Osteoblast (primary cell): ENCODE data around the gene CAST. TPM values are rescaled to one million over a fixed set of nuclear protein-coding genes. Genes with fewer than 3 reads are reported as not detected.
A peak's percentile ranks its signal among the peaks of the same experiment; 100 is the strongest.

ENCODE experiments used
- DNase-seq: peaks from one replicate; pipeline ENCODE4 v3.0.0; 2011; ENCODE audit warnings: low spot score, mixed read lengths; ENCODE audit not compliant: insufficient read length; ENCODE audit errors: missing footprints
- H2AFZ ChIP-seq: 2 replicates; pipeline ENCODE4 v1.6.0; 2011; ENCODE audit warnings: mild to moderate bottlenecking, low read length
- H3K27ac ChIP-seq: 2 replicates; pipeline ENCODE4 v1.5.1; 2011; ENCODE audit warnings: mild to moderate bottlenecking, low read depth, low read length, moderate library complexity
- H3K27me3 ChIP-seq: 2 replicates; pipeline ENCODE4 v1.6.0; 2012; ENCODE audit warnings: mild to moderate bottlenecking, control low read depth, inconsistent platforms, low read length, moderate library complexity; ENCODE audit not compliant: insufficient read depth
- H3K36me3 ChIP-seq: 2 replicates; pipeline ENCODE4 v1.5.1; 2011; ENCODE audit warnings: mild to moderate bottlenecking, low read length, control low read depth, moderate library complexity; ENCODE audit not compliant: insufficient read depth
- H3K4me1 ChIP-seq: 2 replicates; pipeline ENCODE4 v1.5.1; 2011; ENCODE audit warnings: mild to moderate bottlenecking, low read length, control low read depth, moderate library complexity; ENCODE audit not compliant: insufficient read depth
- H3K4me2 ChIP-seq: 2 replicates; pipeline ENCODE4 v1.6.0; 2011; ENCODE audit warnings: mild to moderate bottlenecking, low read length; ENCODE audit not compliant: insufficient read depth
- H3K4me3 ChIP-seq: fragments of 200-600 bp; sonication (generic); 3 replicates; pipeline ENCODE4 v1.5.1; 2012; ENCODE audit warnings: mild to moderate bottlenecking, low read length, inconsistent platforms; ENCODE audit not compliant: insufficient read depth
- H3K79me2 ChIP-seq: 2 replicates; pipeline ENCODE4 v1.6.0; 2012; ENCODE audit warnings: mild to moderate bottlenecking, low read length, control low read depth, inconsistent platforms; ENCODE audit not compliant: insufficient read depth
- H3K9me3 ChIP-seq: 2 replicates; pipeline ENCODE4 v1.5.1; 2011; ENCODE audit warnings: low read depth, low read length, control low read depth
- H4K20me1 ChIP-seq: 2 replicates; pipeline ENCODE4 v1.6.0; 2012; ENCODE audit warnings: mild to moderate bottlenecking, low read length, control low read depth; ENCODE audit not compliant: insufficient read depth
- total RNA-seq: library from RNA; depleted of rRNA; stranded (reverse); fragments of >200 nt; gene quantifications from 2 replicates; pipeline ENCODE4 v1.2.3, GENCODE V29; 2012
- TF ChIP-seq, protein P1 (sequence below): IDR thresholded peaks from 2 replicates; pipeline ENCODE4 v1.5.1; 2011; ENCODE audit warnings: mild to moderate bottlenecking, low read depth, low read length, moderate library complexity; ENCODE audit errors: extremely low read depth

Gene CAST
- total RNA-seq, 1 donor, result 278 TPM

DNA sequence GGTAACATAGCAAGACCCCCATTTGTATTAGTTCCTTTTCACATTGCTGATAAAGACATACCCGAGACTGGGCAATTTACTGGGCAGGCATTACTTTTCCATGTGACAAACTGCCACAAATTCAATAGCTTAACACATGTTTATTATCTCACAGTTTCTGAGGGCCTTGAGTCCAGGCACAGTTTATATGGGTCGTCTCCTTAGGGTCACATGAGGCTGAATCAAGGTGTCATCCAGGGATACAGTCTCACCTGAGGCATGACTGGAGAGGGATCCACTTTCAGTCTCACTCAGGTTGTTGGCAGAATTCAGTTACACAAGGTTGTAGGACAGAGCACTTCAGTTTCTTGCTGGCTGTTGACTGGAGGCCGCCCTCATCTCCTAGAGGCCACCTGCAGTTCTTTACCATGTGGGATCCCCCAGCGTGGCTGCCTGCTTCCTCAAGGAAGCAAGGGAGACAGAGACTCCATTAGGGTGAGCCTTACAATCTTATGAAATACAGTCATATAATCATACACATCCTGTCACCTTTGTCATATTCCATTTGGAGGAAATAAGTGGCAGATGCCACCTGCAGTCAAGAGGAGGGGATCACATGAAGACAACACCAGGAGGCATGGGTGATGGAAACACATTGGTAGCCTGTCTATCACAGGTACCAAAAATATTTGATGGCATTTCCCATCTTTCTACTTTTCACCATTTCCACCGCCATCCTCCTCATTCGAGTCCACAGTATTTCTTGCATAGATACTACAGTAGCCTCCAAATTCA, 160.7 kb downstream of the CAST start:
- no peak overlapping the region for H3K27ac ChIP-seq
- DNase-seq, result no peak
- H3K79me2 ChIP-seq, result no peaks in the 10 kb centered on the region
- H3K27me3 ChIP-seq, result no peaks in the 10 kb centered on the region
- TF ChIP-seq, protein P1, sequence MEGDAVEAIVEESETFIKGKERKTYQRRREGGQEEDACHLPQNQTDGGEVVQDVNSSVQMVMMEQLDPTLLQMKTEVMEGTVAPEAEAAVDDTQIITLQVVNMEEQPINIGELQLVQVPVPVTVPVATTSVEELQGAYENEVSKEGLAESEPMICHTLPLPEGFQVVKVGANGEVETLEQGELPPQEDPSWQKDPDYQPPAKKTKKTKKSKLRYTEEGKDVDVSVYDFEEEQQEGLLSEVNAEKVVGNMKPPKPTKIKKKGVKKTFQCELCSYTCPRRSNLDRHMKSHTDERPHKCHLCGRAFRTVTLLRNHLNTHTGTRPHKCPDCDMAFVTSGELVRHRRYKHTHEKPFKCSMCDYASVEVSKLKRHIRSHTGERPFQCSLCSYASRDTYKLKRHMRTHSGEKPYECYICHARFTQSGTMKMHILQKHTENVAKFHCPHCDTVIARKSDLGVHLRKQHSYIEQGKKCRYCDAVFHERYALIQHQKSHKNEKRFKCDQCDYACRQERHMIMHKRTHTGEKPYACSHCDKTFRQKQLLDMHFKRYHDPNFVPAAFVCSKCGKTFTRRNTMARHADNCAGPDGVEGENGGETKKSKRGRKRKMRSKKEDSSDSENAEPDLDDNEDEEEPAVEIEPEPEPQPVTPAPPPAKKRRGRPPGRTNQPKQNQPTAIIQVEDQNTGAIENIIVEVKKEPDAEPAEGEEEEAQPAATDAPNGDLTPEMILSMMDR, result no peak
- H3K4me3 ChIP-seq, result no peak overlapping the region
- no peaks in the 10 kb centered on the region for H3K9me3 ChIP-seq
- no peak overlapping the region for H2AFZ ChIP-seq
- H3K36me3 ChIP-seq, result no peaks in the 10 kb centered on the region
- no peak overlapping the region for H3K4me2 ChIP-seq
- H4K20me1 ChIP-seq, result no peaks in the 10 kb centered on the region
- peaks cover 10% of the 10 kb centered on the region for H3K4me1 ChIP-seq

DNA sequence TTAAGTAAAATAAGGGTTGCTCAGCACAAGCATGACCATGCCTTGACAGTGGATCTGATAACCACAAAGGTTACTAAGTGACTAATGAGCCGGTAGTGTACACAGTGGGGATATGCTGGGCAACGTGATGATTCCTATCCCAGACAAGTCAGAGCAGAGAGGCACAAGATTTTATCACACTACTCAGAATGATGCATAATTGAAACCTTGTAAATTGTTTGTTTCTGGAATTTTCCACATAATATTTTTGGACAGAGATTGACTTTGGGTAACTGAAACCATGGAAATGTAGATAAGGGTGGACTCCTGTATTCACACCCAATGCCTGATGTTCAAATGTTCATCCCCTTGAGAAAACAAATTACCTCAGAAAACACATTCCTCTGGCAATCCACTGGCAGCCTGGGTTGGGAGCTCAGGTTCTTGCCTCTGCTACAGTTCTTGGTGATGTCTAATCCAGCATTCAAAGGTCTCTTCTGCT, 161.8 kb downstream of the CAST start:
- H3K27me3 ChIP-seq, result no peaks in the 10 kb centered on the region
- H4K20me1 ChIP-seq, result no peaks in the 10 kb centered on the region
- peak overlapping the region; percentile 23 for H3K4me2 ChIP-seq
- H3K4me1 ChIP-seq, result peaks cover 10% of the 10 kb centered on the region
- no peaks in the 10 kb centered on the region for H3K79me2 ChIP-seq
- H2AFZ ChIP-seq, result no peak overlapping the region
- TF ChIP-seq, protein P1, result no peak
- peak; percentile 69 for DNase-seq
- no peaks in the 10 kb centered on the region for H3K36me3 ChIP-seq
- H3K27ac ChIP-seq, result peak overlapping the region; percentile 35
- H3K4me3 ChIP-seq, result no peak overlapping the region
- H3K9me3 ChIP-seq, result no peaks in the 10 kb centered on the region

Other genes with a start within 250 kb of the CAST start
- gene PCSK1, start 229.1 kb upstream of the CAST start, total RNA-seq, result 0.88 and 1.1 TPM in 2 replicates
- 44.2 and 48.0 TPM in 2 replicates for gene ERAP1, start 145.6 kb downstream of the CAST start, total RNA-seq
- gene ERAP2, start 214.1 kb downstream of the CAST start, total RNA-seq, result 5.6 and 84.7 TPM in 2 replicates